DND-41 (cell line): ENCODE data around the gene XPO6.

Experiments
- CTCF ChIP-seq: IDR thresholded peaks from 2 replicates; pipeline ENCODE4 v1.5.1; 2012; ENCODE audit warnings: borderline replicate concordance, low read length, moderate library complexity, mild to moderate bottlenecking; ENCODE audit not compliant: poor library complexity, severe bottlenecking; ENCODE audit errors: extremely low read depth
- EZH2 ChIP-seq: IDR thresholded peaks from 3 replicates; pipeline ENCODE4 v1.6.1; 2012; ENCODE audit warnings: borderline replicate concordance, low read depth, mild to moderate bottlenecking, moderate library complexity, low read length, inconsistent platforms; ENCODE audit not compliant: severe bottlenecking

- TF ChIP-seq CTCF: no peak
- no peak for TF ChIP-seq EZH2
These were observed 48.0 kb upstream of the XPO6 start for GRCh38 chr16:28259781-28260150.
